ENCODE results near the gene GTF2E1. TPM values are rescaled to one million over a fixed set of nuclear protein-coding genes. Genes with fewer than 3 reads are reported as not detected.

The GTF2E1 gene
- total RNA-seq, 6 donors from 2014 or later = 6.3 to 17.9 (median 15.7) TPM

DNA sequence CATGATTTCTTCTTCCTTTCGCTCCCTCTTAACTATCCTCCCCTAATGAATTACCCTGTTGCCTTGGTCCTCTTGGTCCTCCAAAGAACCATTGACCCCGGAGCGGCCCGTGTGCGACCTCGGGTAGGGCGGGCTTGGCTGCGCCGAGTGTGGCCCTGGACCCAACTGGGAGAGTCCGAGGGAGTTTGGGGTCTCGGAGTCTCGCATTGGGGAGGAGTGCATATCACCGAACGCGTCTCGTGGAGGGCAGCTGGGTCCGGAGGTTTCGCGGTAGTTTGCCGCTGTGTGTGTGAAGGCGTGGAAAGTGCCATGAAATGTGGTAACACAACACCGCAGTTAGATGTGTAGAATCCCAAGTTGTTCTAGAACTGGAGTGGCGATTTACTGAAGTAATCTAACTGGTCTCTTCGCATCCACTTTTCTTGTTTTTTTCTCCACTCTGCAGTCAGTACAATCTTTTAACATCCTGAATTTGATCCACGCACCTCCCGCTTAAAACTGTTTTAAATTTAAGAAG lies 363 bp downstream of the GTF2E1 start:
- ATAC-seq (ENCODE audit: low FRiP score in 2 of 2) = peak; percentile 49 to 60
- Histone ChIP-seq H3K27me3 (no peaks in the 10 kb centered on the region), H3K9me3 (no peaks in the 10 kb centered on the region), H3K4me1 (peaks cover 14 to 23% (median 17%) of the 10 kb centered on the region in 4 donors), H3K4me3 (peak overlapping the region; percentile 78 to 94 (median 86)), H3K36me3 (peaks cover 0 to under 1% (median under 1%) of the 10 kb centered on the region in 4 donors), H3K27ac (peak overlapping the region; percentile 95 to 98 (median 96))
- 0 to 1% methylated on average over 25 to 26 of the region's 26 CpGs for WGBS, 2 donors
- TF ChIP-seq POLR2A (IDR thresholded peaks at IDR 0.05) (peak in 1 of 4 donors; percentile 4), POLR2AphosphoS5 (IDR thresholded peaks at IDR 0.05) (no peak)
- DNase-seq = peak in 1 of 2 donors; percentile 86

- no peak for DNase-seq
- TF ChIP-seq CTCF (IDR thresholded peaks at IDR 0.05) (no peak), POLR2A (IDR thresholded peaks at IDR 0.05) (no peak), POLR2AphosphoS5 (IDR thresholded peaks at IDR 0.05) (no peak), EP300 (IDR thresholded peaks at IDR 0.05) (no peak)
- no peaks in the 10 kb centered on the region for H3K36me3 ChIP-seq
- H3K4me3 ChIP-seq = peak overlapping the region in 3 of 4 donors; percentile 78 to 94 (median 87)
- peaks cover 14 to 23% (median 17%) of the 10 kb centered on the region in 4 donors for H3K4me1 ChIP-seq
- no peak for ATAC-seq (ENCODE audit: low FRiP score in 2 of 2)
- H3K27ac ChIP-seq = peak overlapping the region in 3 of 4 donors; percentile 95 to 96 (median 95)
- no peaks in the 10 kb centered on the region for H3K9me3 ChIP-seq
- 60 to 65% methylated on average over 6 of the region's 6 CpGs for WGBS, 2 donors
- no peaks in the 10 kb centered on the region for H3K27me3 ChIP-seq
Observed at GRCh38 chr3:120743556-120744195, 1.1 kb downstream of the GTF2E1 start.

DNA sequence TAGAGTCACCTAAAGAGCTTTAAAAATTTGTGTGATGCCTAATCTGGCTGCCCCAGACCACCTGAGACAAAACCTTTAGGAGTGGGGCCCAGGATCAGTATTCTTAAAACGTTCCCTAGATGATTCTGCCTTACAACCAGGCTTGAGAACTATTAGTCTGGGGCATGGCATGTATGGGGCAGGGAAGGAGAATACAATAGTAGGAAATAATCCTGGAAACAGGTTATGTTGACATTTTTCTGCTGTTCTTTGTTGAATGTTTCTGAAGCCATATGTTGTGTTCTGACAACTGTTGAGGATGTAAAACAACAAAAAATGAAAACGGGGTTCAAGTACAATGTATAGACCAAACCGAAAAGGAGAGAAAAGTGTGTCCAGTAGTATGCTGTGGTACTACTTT lies 2.9 kb downstream of the GTF2E1 start:
- ATAC-seq (ENCODE audit: low FRiP score in 2 of 2) = no peak
- no peak for DNase-seq
- Histone ChIP-seq H3K27ac (no peak overlapping the region), H3K9me3 (no peaks in the 10 kb centered on the region), H3K4me1 (peaks cover 14 to 23% (median 17%) of the 10 kb centered on the region in 4 donors), H3K4me3 (no peak overlapping the region), H3K36me3 (peaks cover 0 to 1% (median under 1%) of the 10 kb centered on the region in 4 donors), H3K27me3 (no peaks in the 10 kb centered on the region)
- TF ChIP-seq CTCF (IDR thresholded peaks at IDR 0.05) (no peak), EP300 (IDR thresholded peaks at IDR 0.05) (no peak), POLR2A (IDR thresholded peaks at IDR 0.05) (no peak), POLR2AphosphoS5 (IDR thresholded peaks at IDR 0.05) (no peak)
- WGBS, 2 donors = 66% methylated on average over 3 of the region's 3 CpGs

GRCh38 chr3:120749843-120750242 lies 7.3 kb downstream of the GTF2E1 start:
- H3K27ac ChIP-seq = no peak overlapping the region
- ATAC-seq (ENCODE audit: low FRiP score in 2 of 2) (no peak), DNase-seq (no peak)
- H3K4me3 ChIP-seq = no peak overlapping the region
- no peaks in the 10 kb centered on the region for H3K9me3 ChIP-seq
- no peaks in the 10 kb centered on the region for H3K27me3 ChIP-seq
- 98 to 100% methylated on average over 1 of the region's 1 CpG for WGBS, 2 donors
- peaks cover 0 to 3% (median 0%) of the 10 kb centered on the region in 4 donors for H3K4me1 ChIP-seq
- TF ChIP-seq CTCF (IDR thresholded peaks at IDR 0.05) (no peak), EP300 (IDR thresholded peaks at IDR 0.05) (no peak), POLR2A (IDR thresholded peaks at IDR 0.05) (no peak), POLR2AphosphoS5 (IDR thresholded peaks at IDR 0.05) (no peak)
- H3K36me3 ChIP-seq = peaks cover 0 to 17% (median 11%) of the 10 kb centered on the region in 4 donors

DNA sequence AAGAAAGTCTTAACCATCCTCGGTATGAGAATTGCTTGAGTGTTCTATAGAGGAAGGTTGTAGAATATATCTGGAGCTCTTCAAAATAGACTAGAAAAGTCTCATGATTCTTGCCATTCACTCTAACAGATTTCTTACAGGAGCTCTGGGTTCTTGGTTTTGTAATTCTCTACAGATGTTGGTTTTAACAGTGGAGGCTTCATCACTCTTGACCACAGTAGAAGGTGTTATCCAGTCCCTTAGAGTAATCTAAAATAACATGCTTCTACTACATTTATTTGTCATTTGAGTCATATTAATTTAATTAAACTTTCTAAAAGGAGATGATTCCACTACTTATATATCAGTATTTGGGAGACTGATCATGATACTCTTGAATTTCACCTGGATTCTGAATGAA lies 9.7 kb downstream of the GTF2E1 start:
- Histone ChIP-seq H3K9me3 (no peaks in the 10 kb centered on the region), H3K36me3 (peaks cover 0 to 17% (median 11%) of the 10 kb centered on the region in 4 donors), H3K27ac (no peak overlapping the region), H3K27me3 (no peaks in the 10 kb centered on the region), H3K4me1 (peaks cover 0 to 3% (median 0%) of the 10 kb centered on the region in 4 donors), H3K4me3 (no peak overlapping the region)
- TF ChIP-seq EP300 (IDR thresholded peaks at IDR 0.05) (no peak), POLR2A (IDR thresholded peaks at IDR 0.05) (no peak), CTCF (IDR thresholded peaks at IDR 0.05) (no peak), POLR2AphosphoS5 (IDR thresholded peaks at IDR 0.05) (no peak)
- 76 to 82% methylated on average over 1 of the region's 1 CpG for WGBS, 2 donors
- DNase-seq = no peak
- ATAC-seq (ENCODE audit: low FRiP score in 2 of 2) = no peak
